HepG2 (cell line): ENCODE results near the gene CMIP. TPM values are rescaled to one million over a fixed set of nuclear protein-coding genes. Genes with fewer than 3 reads are reported as not detected.

Source experiments
- AHR ChIP-seq: IDR thresholded peaks from 2 replicates; pipeline ENCODE4 v1.6.1; 2018; ENCODE audit warnings: missing genetic modification reagents, missing compliant biosample characterization
- ATF1 ChIP-seq: IDR thresholded peaks from 2 replicates; pipeline ENCODE4 v1.6.1; 2016; ENCODE audit warnings: mild to moderate bottlenecking, control low read depth
- FLYWCH1 ChIP-seq: sonication (generic); formaldehyde crosslinking; IDR thresholded peaks from 2 replicates; pipeline ENCODE4 v1.8.1; 2023; ENCODE audit warnings: mild to moderate bottlenecking, missing genetic modification reagents
- FOSL1 ChIP-seq: sonication (generic); formaldehyde crosslinking; IDR thresholded peaks from 2 replicates; pipeline ENCODE4 v1.9.0; 2021; ENCODE audit warnings: missing genetic modification reagents, borderline replicate concordance
- GATAD2A ChIP-seq: IDR thresholded peaks from 2 replicates; pipeline ENCODE4 v1.6.1; 2016
- KLF11 ChIP-seq: IDR thresholded peaks from 2 replicates; pipeline ENCODE4 v1.6.1; 2016; ENCODE audit warnings: missing compliant biosample characterization
- NFKBIZ ChIP-seq: IDR thresholded peaks from 2 replicates; pipeline ENCODE4 v1.6.1; 2018; ENCODE audit warnings: missing genetic modification reagents, missing compliant biosample characterization
- SAP130 ChIP-seq: IDR thresholded peaks from 2 replicates; pipeline ENCODE4 v1.6.1; 2016; ENCODE audit warnings: low read depth
- ZBTB7B ChIP-seq: sonication (generic); formaldehyde crosslinking; IDR thresholded peaks from 2 replicates; pipeline ENCODE4 v1.4.0; 2020; ENCODE audit warnings: missing genetic modification reagents
- ZFY ChIP-seq: sonication (generic); formaldehyde crosslinking; IDR thresholded peaks from 2 replicates; pipeline ENCODE4 v1.4.0; 2020; ENCODE audit warnings: missing genetic modification reagents
- ZNF124 ChIP-seq: sonication (generic); formaldehyde crosslinking; IDR thresholded peaks from 2 replicates; pipeline ENCODE4 v1.4.0; 2020; ENCODE audit warnings: missing genetic modification reagents
- ZNF367 ChIP-seq: sonication (generic); formaldehyde crosslinking; IDR thresholded peaks from 2 replicates; pipeline ENCODE4 v1.4.0; 2020; ENCODE audit warnings: missing genetic modification reagents, borderline replicate concordance
- ZNF781 ChIP-seq: sonication (generic); formaldehyde crosslinking; IDR thresholded peaks from 2 replicates; pipeline ENCODE4 v1.5.1; 2020; ENCODE audit warnings: borderline replicate concordance, mild to moderate bottlenecking, missing genetic modification reagents; ENCODE audit errors: not compliant biosample characterization
- polyA plus RNA-seq, 8 experiments: library from polyadenylated mRNA; depleted of rRNA in 3 of 8; stranded (reverse) in 7 of 8; unstranded in 1 of 8; fragments of >200 nt; fragmentation: Illumina TruSeq in 4 of 8; extraction: Trizol in 4 of 8; gene quantifications; 2 replicates each; pipeline versions ENCODE4 v1.2.1 to v1.2.3, GENCODE V29; 2011 to 2016; ENCODE audit warnings: low read depth in 4 of 8, missing spikeins in 1 of 8, mixed read lengths in 1 of 8; ENCODE audit not compliant: insufficient read depth in 1 of 8
- total RNA-seq, 5 experiments: library from RNA; depleted of rRNA; stranded (reverse); fragments of >200 nt; fragmentation: Illumina TruSeq; extraction: Trizol; gene quantifications; 2 replicates each; pipeline ENCODE4 v1.2.3, GENCODE V29; 2016; ENCODE audit warnings: low read depth in 1 of 5
- TF ChIP-seq, protein P1 (sequence below): sonication (generic); formaldehyde crosslinking; IDR thresholded peaks from 2 replicates; pipeline ENCODE4 v1.5.1; 2020; ENCODE audit warnings: missing genetic modification reagents, mild to moderate bottlenecking, borderline replicate concordance
- TF ChIP-seq, protein P2 (sequence below): IDR thresholded peaks from 2 replicates; pipeline ENCODE4 v1.6.1; 2012; ENCODE audit warnings: low read depth, low read length, improper control_type of control experiment
- TF ChIP-seq, protein P3 (sequence below): sonication (generic); formaldehyde crosslinking; IDR thresholded peaks from 2 replicates; pipeline ENCODE4 v1.4.0; 2020; ENCODE audit warnings: missing genetic modification reagents
- TF ChIP-seq, protein P4 (sequence below): sonication (generic); formaldehyde crosslinking; IDR thresholded peaks from 2 replicates; pipeline ENCODE4 v1.4.0; 2020; ENCODE audit warnings: missing genetic modification reagents
- TF ChIP-seq, protein P5 (sequence below), 2 experiments: fragments of 450-650 bp in 1 of 2; sonication (generic) in 1 of 2; formaldehyde crosslinking; IDR thresholded peaks; 2 replicates each; pipeline versions ENCODE4 v1.5.0 to v1.8.0; 2020 to 2022; ENCODE audit warnings: mild to moderate bottlenecking in 1 of 2, missing genetic modification reagents in 1 of 2

Gene CMIP
- total and polyA plus RNA-seq, 2 of the 13 experiments (the other 11 are each of a cell fraction or from before 2014, with no cell fraction given): 10.9 to 18.1 TPM

DNA sequence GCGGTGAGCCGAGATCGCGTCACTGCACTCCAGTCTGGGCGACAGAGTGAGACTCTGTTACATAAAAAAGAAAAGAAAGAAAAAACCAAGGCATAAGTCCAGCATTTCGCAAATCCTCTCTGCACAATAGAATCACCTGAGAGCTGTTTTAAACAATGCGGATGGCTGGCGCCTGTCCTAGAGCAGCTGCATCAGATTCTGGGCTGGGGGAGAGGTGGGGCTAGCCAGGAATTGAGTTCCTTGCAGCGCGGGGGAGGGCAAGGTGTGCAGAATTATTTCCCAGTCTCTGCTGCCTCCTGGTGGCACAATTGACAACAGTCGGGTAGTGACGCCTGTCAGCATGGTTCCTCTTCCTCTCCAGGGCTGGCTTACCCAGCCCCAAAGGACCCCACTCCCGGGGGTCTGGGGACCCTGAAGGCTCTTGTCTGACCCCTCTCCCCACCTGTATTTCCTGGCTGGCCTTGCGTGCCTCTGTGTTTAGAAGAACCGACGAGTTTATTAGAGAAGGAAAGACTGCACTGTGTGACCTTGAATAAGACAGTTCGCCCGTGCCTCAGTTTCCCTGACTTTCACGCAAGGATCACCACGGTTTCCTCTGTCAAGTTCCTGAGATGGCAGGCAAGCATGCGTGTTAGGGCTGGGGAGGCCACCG lies 293.4 kb downstream of the CMIP start (continued):
- no peak for TF ChIP-seq ATF1 (CRISPR knock-in tag)
- TF ChIP-seq, protein P1, sequence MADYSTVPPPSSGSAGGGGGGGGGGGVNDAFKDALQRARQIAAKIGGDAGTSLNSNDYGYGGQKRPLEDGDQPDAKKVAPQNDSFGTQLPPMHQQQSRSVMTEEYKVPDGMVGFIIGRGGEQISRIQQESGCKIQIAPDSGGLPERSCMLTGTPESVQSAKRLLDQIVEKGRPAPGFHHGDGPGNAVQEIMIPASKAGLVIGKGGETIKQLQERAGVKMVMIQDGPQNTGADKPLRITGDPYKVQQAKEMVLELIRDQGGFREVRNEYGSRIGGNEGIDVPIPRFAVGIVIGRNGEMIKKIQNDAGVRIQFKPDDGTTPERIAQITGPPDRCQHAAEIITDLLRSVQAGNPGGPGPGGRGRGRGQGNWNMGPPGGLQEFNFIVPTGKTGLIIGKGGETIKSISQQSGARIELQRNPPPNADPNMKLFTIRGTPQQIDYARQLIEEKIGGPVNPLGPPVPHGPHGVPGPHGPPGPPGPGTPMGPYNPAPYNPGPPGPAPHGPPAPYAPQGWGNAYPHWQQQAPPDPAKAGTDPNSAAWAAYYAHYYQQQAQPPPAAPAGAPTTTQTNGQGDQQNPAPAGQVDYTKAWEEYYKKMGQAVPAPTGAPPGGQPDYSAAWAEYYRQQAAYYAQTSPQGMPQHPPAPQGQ (CRISPR knock-in tag): no peak
- no peak for TF ChIP-seq NFKBIZ (CRISPR knock-in tag)
- peak; percentile 36; the same call in 1 of the 2 replicates for TF ChIP-seq KLF11 (CRISPR knock-in tag)
- TF ChIP-seq ZNF367 (CRISPR knock-in tag): no peak
- TF ChIP-seq, protein P2, sequence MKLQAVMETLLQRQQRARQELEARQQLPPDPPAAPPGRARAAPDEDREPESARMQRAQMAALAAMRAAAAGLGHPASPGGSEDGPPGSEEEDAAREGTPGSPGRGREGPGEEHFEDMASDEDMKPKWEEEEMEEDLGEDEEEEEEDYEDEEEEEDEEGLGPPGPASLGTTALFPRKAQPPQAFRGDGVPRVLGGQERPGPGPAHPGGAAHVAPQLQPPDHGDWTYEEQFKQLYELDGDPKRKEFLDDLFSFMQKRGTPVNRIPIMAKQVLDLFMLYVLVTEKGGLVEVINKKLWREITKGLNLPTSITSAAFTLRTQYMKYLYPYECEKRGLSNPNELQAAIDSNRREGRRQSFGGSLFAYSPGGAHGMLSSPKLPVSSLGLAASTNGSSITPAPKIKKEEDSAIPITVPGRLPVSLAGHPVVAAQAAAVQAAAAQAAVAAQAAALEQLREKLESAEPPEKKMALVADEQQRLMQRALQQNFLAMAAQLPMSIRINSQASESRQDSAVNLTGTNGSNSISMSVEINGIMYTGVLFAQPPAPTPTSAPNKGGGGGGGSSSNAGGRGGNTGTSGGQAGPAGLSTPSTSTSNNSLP: no peak
- TF ChIP-seq ZNF781 (CRISPR knock-in tag): no peak
- TF ChIP-seq GATAD2A (CRISPR knock-in tag): peak; percentile 65
- TF ChIP-seq AHR: 0 out of 2 replicates have a peak, but pooled peaks have one; percentile 52
- TF ChIP-seq, protein P3, sequence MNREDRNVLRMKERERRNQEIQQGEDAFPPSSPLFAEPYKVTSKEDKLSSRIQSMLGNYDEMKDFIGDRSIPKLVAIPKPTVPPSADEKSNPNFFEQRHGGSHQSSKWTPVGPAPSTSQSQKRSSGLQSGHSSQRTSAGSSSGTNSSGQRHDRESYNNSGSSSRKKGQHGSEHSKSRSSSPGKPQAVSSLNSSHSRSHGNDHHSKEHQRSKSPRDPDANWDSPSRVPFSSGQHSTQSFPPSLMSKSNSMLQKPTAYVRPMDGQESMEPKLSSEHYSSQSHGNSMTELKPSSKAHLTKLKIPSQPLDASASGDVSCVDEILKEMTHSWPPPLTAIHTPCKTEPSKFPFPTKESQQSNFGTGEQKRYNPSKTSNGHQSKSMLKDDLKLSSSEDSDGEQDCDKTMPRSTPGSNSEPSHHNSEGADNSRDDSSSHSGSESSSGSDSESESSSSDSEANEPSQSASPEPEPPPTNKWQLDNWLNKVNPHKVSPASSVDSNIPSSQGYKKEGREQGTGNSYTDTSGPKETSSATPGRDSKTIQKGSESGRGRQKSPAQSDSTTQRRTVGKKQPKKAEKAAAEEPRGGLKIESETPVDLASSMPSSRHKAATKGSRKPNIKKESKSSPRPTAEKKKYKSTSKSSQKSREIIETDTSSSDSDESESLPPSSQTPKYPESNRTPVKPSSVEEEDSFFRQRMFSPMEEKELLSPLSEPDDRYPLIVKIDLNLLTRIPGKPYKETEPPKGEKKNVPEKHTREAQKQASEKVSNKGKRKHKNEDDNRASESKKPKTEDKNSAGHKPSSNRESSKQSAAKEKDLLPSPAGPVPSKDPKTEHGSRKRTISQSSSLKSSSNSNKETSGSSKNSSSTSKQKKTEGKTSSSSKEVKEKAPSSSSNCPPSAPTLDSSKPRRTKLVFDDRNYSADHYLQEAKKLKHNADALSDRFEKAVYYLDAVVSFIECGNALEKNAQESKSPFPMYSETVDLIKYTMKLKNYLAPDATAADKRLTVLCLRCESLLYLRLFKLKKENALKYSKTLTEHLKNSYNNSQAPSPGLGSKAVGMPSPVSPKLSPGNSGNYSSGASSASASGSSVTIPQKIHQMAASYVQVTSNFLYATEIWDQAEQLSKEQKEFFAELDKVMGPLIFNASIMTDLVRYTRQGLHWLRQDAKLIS: no peak
- TF ChIP-seq, protein P4, sequence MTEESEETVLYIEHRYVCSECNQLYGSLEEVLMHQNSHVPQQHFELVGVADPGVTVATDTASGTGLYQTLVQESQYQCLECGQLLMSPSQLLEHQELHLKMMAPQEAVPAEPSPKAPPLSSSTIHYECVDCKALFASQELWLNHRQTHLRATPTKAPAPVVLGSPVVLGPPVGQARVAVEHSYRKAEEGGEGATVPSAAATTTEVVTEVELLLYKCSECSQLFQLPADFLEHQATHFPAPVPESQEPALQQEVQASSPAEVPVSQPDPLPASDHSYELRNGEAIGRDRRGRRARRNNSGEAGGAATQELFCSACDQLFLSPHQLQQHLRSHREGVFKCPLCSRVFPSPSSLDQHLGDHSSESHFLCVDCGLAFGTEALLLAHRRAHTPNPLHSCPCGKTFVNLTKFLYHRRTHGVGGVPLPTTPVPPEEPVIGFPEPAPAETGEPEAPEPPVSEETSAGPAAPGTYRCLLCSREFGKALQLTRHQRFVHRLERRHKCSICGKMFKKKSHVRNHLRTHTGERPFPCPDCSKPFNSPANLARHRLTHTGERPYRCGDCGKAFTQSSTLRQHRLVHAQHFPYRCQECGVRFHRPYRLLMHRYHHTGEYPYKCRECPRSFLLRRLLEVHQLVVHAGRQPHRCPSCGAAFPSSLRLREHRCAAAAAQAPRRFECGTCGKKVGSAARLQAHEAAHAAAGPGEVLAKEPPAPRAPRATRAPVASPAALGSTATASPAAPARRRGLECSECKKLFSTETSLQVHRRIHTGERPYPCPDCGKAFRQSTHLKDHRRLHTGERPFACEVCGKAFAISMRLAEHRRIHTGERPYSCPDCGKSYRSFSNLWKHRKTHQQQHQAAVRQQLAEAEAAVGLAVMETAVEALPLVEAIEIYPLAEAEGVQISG (CRISPR knock-in tag): peak; percentile 42; the same call in 1 of the 2 replicates
- no peak for TF ChIP-seq FOSL1
- TF ChIP-seq ZNF124 (CRISPR knock-in tag): peak; percentile 45; the same call in 1 of the 2 replicates
- TF ChIP-seq, protein P5, sequence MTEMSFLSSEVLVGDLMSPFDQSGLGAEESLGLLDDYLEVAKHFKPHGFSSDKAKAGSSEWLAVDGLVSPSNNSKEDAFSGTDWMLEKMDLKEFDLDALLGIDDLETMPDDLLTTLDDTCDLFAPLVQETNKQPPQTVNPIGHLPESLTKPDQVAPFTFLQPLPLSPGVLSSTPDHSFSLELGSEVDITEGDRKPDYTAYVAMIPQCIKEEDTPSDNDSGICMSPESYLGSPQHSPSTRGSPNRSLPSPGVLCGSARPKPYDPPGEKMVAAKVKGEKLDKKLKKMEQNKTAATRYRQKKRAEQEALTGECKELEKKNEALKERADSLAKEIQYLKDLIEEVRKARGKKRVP (CRISPR knock-in tag; IDR thresholded peaks at IDR 0.05): no peak
- 0 out of 2 replicates have a peak, but pooled peaks have one; percentile 36 for TF ChIP-seq ZBTB7B
- TF ChIP-seq FLYWCH1 (CRISPR knock-in tag): no peak
- TF ChIP-seq ZFY: no peak
- TF ChIP-seq SAP130 (CRISPR knock-in tag): peak; percentile 26; the same call in 1 of the 2 replicates
